HG03135 (cell line): ENCODE measurements around the gene REXO5.
A peak's percentile ranks its signal among the peaks of the same experiment; 100 is the strongest.
"Not testable (repeated sequence)": the region's sequence is repeated elsewhere in the genome, so short reads cannot be mapped to it uniquely, and the experiment has no call there.

Experiments used
- ATAC-seq: cut with Tn5 transposase; IDR thresholded peaks from one replicate; pipeline ENCODE4 v1.9.1; 2021; ENCODE audit warnings: mild to moderate bottlenecking, moderate library complexity; ENCODE audit not compliant: unreplicated experiment

Gene REXO5

DNA sequence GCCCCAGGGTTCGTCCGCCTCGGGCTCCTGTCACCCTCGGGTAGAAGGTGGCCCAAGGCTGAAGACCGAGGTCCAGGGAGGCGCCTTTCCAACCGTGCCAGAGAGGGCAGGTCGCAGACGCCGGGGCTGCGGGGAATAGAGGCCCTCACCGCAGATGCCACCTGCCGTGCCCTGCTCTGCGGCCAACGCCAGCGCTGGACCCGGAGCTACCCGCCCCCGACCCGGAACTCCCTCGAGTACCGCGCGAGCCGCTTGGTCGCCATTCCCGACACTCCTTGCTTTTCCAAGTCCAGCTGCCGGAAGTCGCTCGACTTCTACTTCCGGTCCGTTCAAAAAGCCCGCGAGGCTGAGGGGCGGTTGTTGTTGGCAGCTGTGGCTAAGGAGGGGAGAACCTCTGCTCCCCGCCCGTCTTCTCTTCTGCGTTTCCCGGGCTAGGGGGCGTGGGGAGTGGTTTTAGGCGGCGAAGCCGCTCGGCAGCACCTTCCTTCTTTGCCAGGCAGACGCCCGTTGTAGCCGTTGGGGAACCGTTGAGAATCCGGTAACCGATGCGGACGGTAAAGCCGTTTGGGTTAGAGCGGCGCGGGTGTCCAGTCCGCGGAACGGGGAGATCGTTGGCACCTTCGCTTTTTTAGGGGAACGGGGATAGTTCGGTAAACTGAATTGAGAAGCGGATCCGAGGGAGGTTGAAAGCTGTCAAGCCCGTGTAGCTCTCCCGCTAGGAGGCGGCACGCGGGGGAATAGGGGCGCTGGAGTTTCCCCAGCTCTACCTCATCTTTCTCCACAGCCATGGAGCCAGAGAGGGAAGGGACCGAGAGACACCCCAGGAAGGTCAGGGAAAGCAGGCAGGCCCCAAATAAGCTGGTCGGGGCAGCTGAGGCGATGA lies at the start of gene REXO5, which contains the start of gene ERI2:
TSS of gene REXO5 (plus strand) at position 360 of the 883 bp plus-strand sequence. CDS start at position 787, 427 bp downstream.
TSS of gene ERI2 (minus strand) at position 305 of the 883 bp plus-strand sequence. CDS start at position 263, 42 bp downstream.
- peak; percentile 76 for ATAC-seq

- no peak for ATAC-seq
These were observed 46.0 kb upstream of the REXO5 start for GRCh38 chr16:20760346-20760745.

GRCh38 chr16:20761175-20761574 lies 45.2 kb upstream of the REXO5 start:
- no peak for ATAC-seq

- no peak for ATAC-seq
These were observed 43.8 kb upstream of the REXO5 start for GRCh38 chr16:20762404-20763123.

- ATAC-seq = peak; percentile 99
These were observed 42.7 kb upstream of the REXO5 start, which contains the start of gene ACSM3 for GRCh38 chr16:20763461-20764232. TSS of gene ACSM3 (plus strand) at chr16:20764014. CDS start at chr16:20770035, 6,021 bp downstream.

GRCh38 chr16:20764448-20764847 lies 41.9 kb upstream of the REXO5 start:
- not testable (repeated sequence) for ATAC-seq

GRCh38 chr16:20765732-20766131 lies 40.6 kb upstream of the REXO5 start:
- no peak for ATAC-seq

GRCh38 chr16:20766294-20766693 lies 40.0 kb upstream of the REXO5 start:
- ATAC-seq = no peak

DNA sequence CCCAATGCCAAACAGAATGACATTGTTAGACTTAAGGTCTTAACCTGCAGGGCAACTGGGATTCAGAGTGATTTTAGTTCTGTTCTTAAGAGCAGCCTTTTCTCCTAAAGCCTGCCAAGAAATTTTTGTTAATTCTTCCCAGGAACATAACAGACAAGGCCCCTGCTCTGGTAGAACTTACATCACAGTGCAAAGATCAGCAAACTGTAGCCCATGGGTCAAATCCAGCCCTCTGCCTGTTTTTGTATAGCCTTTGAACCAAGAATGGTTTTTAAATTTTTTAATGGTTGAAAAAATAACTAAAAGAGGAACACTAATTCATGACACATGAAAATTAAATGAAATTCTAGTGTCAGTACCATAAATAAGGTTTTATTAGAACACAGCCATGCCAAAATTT lies 38.8 kb upstream of the REXO5 start:
- ATAC-seq = no peak

DNA sequence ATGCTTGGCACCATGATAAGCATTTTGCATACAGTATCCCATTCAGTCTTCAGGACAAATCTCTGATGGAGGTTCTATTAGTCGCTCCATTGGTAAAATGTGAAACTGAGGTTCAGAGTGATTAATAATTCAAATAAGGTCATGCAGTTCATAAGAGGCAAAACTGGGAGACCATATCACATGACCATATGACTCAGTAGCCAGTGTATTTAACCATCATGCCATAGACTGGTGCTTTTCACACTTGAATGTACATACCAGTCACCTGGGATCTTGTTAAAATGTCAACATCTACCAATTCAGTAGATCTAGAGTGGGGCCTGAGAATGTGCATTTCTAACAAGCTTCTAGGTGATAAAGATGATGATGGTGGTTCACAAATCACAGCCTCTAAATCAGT lies 38.2 kb upstream of the REXO5 start:
- ATAC-seq = no peak

- ATAC-seq = no peak
These were observed 37.5 kb upstream of the REXO5 start for GRCh38 chr16:20768818-20769217.

DNA sequence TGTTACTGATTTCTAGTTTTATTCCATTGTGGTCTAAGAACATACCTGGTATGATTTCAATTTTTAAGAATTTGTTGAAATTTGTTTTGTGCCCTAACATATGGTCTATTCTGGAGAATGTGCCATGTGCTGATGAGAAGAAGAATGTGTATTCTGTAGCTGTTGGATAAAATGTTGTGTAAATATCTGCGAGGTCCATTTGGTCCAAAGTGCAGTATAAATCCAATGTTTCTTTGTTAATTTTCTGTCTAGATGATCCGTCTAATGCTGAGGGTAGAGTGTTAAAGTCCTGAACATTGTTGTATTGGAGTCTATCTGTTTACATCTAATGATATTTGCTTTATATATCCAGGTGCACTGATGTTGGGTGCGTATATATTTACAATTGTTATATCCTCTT lies 32.6 kb upstream of the REXO5 start:
- no peak for ATAC-seq

DNA sequence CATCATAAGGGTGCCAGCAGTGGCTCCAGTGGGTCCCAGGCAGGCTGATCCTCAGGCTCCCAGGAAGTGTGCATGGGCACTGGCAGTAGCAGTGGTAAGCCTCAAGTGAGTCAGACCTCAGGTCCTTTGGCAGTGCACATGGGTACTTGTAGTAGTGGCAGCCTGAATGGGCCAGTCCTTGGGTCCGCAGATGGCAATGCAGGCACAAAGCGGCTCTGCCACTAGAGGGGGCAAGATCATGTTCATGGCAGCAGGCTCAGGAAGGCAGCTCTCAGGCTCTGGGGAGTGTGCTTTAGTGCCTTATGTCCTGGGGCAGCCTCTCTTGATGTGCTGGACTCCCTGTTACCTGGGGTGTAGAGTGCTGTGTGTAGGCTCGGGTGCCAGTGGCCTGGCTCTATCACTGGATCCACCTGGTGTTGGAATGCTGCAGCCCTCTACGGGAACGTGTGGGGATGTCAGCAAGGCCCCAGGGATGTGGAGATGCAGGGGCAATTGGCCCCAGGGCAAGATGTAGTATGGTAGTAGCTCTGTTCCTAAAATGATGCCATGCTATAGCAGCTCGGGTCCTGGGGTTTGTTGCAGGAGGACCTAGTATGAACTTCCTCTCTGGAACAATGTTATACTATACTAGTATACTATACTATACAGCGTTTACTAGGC lies 31.5 kb upstream of the REXO5 start:
- no peak for ATAC-seq

- no peak for ATAC-seq
These were observed 24.6 kb upstream of the REXO5 start for GRCh38 chr16:20781697-20782096.

- ATAC-seq = no peak
These were observed 23.9 kb upstream of the REXO5 start for GRCh38 chr16:20782470-20782869.

DNA sequence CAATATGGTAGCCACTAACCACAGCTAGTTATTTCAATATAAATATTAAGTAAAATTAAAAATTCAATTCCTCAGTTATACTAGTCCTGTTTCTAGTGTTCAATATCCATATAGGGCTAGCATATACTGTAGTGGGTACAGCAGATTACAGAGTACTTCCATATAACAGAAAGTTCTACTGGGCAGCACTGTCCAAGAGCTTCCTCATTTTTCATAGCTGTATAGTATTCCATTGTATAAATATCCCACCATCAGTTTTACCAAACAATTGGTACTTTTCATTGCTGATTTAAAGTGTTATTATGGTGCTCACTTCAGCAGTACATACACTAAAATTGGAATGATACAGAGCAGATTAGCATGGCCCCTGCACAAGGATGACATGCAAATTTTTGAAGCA lies 22.1 kb upstream of the REXO5 start:
- no peak for ATAC-seq

GRCh38 chr16:20789130-20789529 lies 17.2 kb upstream of the REXO5 start:
- ATAC-seq = no peak

GRCh38 chr16:20791923-20792612 lies 14.3 kb upstream of the REXO5 start:
- no peak for ATAC-seq

GRCh38 chr16:20798364-20798763 lies 8.0 kb upstream of the REXO5 start:
- ATAC-seq = no peak

- ATAC-seq = no peak
These were observed 6.7 kb upstream of the REXO5 start for GRCh38 chr16:20799599-20799998.
